Measurements from ENCODE around the gene CPT1C. TPM values are rescaled to one million over a fixed set of nuclear protein-coding genes. Genes with fewer than 3 reads are reported as not detected.

Gene CPT1C
- polyA plus RNA-seq, 1 donor from 2014 or later: 204 TPM

GRCh38 chr19:49672131-49672919 is 18.6 kb upstream of the CPT1C start:
- no peaks in the 10 kb centered on the region for H3K9me3 ChIP-seq (ENCODE audit: low read length)
- no peak overlapping the region for H2AFZ ChIP-seq (ENCODE audit: low read depth, low read length)
- H4K20me1 ChIP-seq (ENCODE audit: insufficient read depth): no peaks in the 10 kb centered on the region
- H3F3A ChIP-seq (ENCODE audit: insufficient read depth, low read length, poor library complexity, severe bottlenecking): no peaks in the 10 kb centered on the region
- H3K27ac ChIP-seq (ENCODE audit: low read length): no peak overlapping the region
- H3K9ac ChIP-seq (ENCODE audit: low read length): no peak overlapping the region
- H3K9me2 ChIP-seq (ENCODE audit: insufficient read depth, low read length): no peaks in the 10 kb centered on the region
- TF ChIP-seq CTCF (IDR thresholded peaks at IDR 0.05; ENCODE audit: poor library complexity, severe bottlenecking) (peak; percentile 80), SMC3 (conservative IDR thresholded peaks at IDR 0.05; ENCODE audit: poor library complexity) (peak; percentile 71), EZH2 (IDR thresholded peaks at IDR 0.05; ENCODE audit: borderline replicate concordance, insufficient read depth, low read length, poor library complexity, severe bottlenecking) (no peak), TAF1 (IDR thresholded peaks at IDR 0.05; ENCODE audit: low read depth) (no peak), RAD21 (conservative IDR thresholded peaks at IDR 0.05) (peak; percentile 54), EP300 (conservative IDR thresholded peaks at IDR 0.05; ENCODE audit: poor library complexity, severe bottlenecking) (no peak), POLR2AphosphoS5 (IDR thresholded peaks at IDR 0.05) (no peak)
- H3K27me3 ChIP-seq (ENCODE audit: insufficient read depth, low read depth, low read length): no peaks in the 10 kb centered on the region
- peak overlapping the region; percentile 22 for H3K4me3 ChIP-seq (ENCODE audit: low read length)
- H3K4me2 ChIP-seq (ENCODE audit: low read length): no peak overlapping the region
- no peaks in the 10 kb centered on the region for H3K79me2 ChIP-seq (replicated peaks; ENCODE audit: insufficient read depth, low read length)
- no peaks in the 10 kb centered on the region for H3K36me3 ChIP-seq (ENCODE audit: insufficient read depth, low read length)

- no peaks in the 10 kb centered on the region for H3K9me3 ChIP-seq (ENCODE audit: low read length)
- no peaks in the 10 kb centered on the region for H4K20me1 ChIP-seq (ENCODE audit: insufficient read depth)
- peak overlapping the region; percentile 70 for H2AFZ ChIP-seq (ENCODE audit: low read depth, low read length)
- peak overlapping the region; percentile 68 for H3K4me3 ChIP-seq (ENCODE audit: low read length)
- TF ChIP-seq CTCF (IDR thresholded peaks at IDR 0.05; ENCODE audit: poor library complexity, severe bottlenecking): peak; percentile 23
- no peak for TF ChIP-seq EZH2 (IDR thresholded peaks at IDR 0.05; ENCODE audit: borderline replicate concordance, insufficient read depth, low read length, poor library complexity, severe bottlenecking)
- no peak for TF ChIP-seq SMC3 (conservative IDR thresholded peaks at IDR 0.05; ENCODE audit: poor library complexity)
- peak; percentile 5 for TF ChIP-seq TAF1 (IDR thresholded peaks at IDR 0.05; ENCODE audit: low read depth)
- peak; percentile 19 for TF ChIP-seq MXI1 (conservative IDR thresholded peaks at IDR 0.05; ENCODE audit: poor library complexity, severe bottlenecking)
- TF ChIP-seq POLR2AphosphoS5 (IDR thresholded peaks at IDR 0.05): peak; percentile 66
- TF ChIP-seq REST (IDR thresholded peaks at IDR 0.05; ENCODE audit: borderline replicate concordance): peak; percentile 68
- TF ChIP-seq EP300 (conservative IDR thresholded peaks at IDR 0.05; ENCODE audit: poor library complexity, severe bottlenecking): peak; percentile 56
- no peak for TF ChIP-seq RAD21 (conservative IDR thresholded peaks at IDR 0.05)
- peaks cover 34% of the 10 kb centered on the region for H3K79me2 ChIP-seq (replicated peaks; ENCODE audit: insufficient read depth, low read length)
- peak overlapping the region; percentile 73 for H3K9ac ChIP-seq (ENCODE audit: low read length)
- peaks cover 3% of the 10 kb centered on the region for H3F3A ChIP-seq (ENCODE audit: insufficient read depth, low read length, poor library complexity, severe bottlenecking)
- H3K36me3 ChIP-seq (ENCODE audit: insufficient read depth, low read length): no peaks in the 10 kb centered on the region
- no peaks in the 10 kb centered on the region for H3K27me3 ChIP-seq (ENCODE audit: insufficient read depth, low read depth, low read length)
- no peaks in the 10 kb centered on the region for H3K9me2 ChIP-seq (ENCODE audit: insufficient read depth, low read length)
- H3K4me2 ChIP-seq (ENCODE audit: low read length): peak overlapping the region; percentile 49
- H3K27ac ChIP-seq (ENCODE audit: low read length): peak overlapping the region; percentile 91
Observed at GRCh38 chr19:49676136-49676783, 14.7 kb upstream of the CPT1C start.
